HG03575 (cell line): ENCODE data around the gene RNF225.

Experiments
- ATAC-seq: cut with Tn5 transposase; IDR thresholded peaks from one replicate; pipeline ENCODE4 v1.9.1; 2021; ENCODE audit not compliant: unreplicated experiment, insufficient number of reproducible peaks, low FRiP score; ENCODE audit errors: extremely low read depth

RNF225 gene

GRCh38 chr19:58385313-58385890 lies 10.1 kb upstream of the RNF225 start:
- no peak for ATAC-seq

- ATAC-seq: no peak
Observed at GRCh38 chr19:58385891-58386575, 9.4 kb upstream of the RNF225 start.

GRCh38 chr19:58386576-58387337 lies 8.7 kb upstream of the RNF225 start, which contains the start of gene RPS5:
Gene RPS5, plus strand, starts transcription at chr19:58387269. Its CDS starts 869 bp downstream, at chr19:58388138.
- peak; percentile 65 for ATAC-seq

GRCh38 chr19:58387338-58388174 lies 7.9 kb upstream of the RNF225 start:
- no peak for ATAC-seq

DNA sequence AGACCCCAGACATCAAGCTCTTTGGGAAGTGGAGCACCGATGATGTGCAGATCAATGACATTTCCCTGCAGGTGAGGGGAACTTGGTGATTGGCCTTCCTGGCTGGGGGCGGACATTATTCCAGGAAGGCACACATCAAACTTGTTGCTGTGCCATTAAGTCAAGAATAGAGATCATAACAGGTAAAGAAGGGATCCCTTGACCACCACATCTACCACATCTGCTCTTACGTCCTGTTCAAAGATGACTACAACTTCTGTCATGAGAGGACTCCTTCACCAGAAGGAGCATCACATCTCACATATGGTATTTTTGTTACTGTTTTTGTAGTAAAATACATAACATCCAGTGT lies 7.3 kb upstream of the RNF225 start:
- ATAC-seq: no peak

GRCh38 chr19:58392945-58393724 lies 2.3 kb upstream of the RNF225 start:
- ATAC-seq: no peak

DNA sequence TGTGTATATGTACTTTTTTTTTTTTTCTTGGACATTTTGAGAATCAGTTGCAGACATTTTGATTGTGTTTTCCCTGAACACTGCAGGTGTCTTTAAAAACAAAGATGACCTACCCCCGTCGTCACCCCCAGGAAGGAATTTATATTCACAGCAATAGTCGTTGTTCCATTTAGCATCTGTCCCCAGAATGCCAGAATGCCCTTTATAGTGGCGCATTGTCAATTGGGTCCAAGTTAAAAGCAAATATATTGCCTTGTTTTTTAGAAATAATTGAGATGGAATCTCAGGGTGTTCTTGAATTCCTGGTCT lies 1.8 kb upstream of the RNF225 start:
- ATAC-seq: no peak

- no peak for ATAC-seq
Observed at GRCh38 chr19:58394821-58395219, 636 bp upstream of the RNF225 start.

DNA sequence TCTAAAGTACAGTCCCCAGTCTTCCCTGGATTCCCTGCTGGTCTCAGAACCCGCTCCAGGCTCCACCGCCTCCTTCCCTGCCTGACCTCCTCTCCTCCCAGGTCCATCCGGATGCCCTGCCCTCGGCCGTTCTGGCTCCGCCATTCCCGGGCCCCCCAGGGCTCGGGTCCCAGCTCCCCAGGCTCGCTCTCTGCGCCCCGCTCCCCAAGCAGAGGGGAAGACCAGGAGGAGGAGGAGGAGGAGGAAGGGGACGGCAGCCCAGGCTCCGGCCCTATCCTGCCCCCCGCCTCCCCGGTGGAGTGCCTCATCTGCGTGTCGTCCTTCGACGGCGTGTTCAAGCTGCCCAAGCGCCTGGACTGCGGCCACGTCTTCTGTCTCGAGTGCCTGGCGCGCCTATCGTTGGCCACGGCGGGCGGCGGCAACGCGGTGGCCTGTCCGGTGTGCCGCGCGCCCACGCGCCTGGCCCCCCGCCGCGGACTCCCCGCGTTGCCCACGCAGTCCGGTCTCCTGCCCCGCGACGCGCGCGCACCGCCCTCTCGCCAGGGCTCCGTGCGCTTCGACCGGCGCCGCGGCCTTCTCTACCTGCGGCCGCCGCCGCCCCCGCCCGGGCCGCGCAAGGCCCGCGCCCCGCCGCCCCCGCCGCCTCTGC lies 647 bp downstream of the RNF225 start:
- ATAC-seq: no peak

DNA sequence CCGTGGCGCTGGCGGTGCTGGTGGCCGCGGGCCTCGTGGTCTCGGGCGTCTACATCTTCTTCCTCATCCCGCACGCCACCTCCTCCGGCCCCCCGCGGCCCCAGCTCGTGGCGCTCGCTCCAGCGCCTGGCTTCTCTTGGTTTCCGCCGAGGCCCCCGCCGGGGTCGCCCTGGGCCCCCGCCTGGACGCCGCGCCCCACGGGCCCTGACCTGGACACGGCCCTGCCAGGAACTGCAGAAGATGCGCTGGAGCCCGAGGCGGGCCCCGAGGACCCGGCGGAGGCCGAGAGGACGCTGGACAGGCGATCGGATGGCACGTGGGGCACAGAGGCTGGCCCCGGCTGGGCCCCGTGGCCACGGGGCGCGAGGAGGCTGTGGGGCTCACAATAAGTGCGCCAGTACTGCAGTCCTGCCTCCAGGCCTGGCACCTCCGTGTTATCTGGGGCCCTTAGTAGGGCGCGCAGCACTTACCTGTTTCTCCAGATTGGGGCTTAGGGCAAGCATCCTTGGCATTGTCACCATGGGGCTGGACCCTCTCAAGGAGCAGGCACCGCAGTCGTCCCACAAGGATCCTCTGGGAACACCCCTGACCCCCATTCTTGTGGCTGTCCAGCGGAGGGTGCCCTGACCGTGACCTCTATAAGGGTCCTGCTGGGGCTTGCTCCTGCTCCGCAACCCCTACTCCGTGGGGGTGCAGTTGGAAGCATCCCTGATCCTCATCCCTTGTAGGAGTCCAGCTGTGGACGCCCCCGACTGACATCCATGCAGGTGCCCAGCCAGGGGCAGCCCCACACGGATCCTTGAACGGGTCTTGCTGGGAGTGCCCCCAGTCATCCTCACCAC lies 1.5 kb downstream of the RNF225 start:
- no peak for ATAC-seq

- ATAC-seq: no peak
Observed at GRCh38 chr19:58397533-58398037, 2.1 kb downstream of the RNF225 start.

- ATAC-seq: no peak
Observed at GRCh38 chr19:58398087-58398486, 2.6 kb downstream of the RNF225 start.

GRCh38 chr19:58398545-58398944 lies 3.1 kb downstream of the RNF225 start:
- no peak for ATAC-seq

DNA sequence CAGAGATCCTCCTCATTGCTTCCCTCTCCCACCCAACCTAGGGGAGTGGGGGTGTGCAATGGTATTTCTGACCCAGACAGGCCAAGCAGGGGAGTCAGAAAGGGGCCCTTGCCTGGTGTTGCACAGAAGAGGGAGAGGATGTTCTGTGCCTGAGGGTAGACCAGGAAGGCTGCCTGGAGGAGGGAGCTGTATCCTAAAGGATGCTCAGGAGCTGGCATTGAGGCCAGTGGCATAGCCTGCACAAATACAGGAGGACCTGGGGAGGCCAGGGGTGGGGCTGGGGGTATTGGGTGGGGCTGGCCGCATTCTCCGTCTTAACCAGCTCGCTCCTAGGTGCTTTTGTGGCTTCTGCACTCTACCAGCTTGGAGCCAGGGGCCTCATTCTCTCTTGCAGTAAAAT lies 4.4 kb downstream of the RNF225 start:
- no peak for ATAC-seq

- no peak for ATAC-seq
Observed at GRCh38 chr19:58400316-58400915, 5.0 kb downstream of the RNF225 start.

DNA sequence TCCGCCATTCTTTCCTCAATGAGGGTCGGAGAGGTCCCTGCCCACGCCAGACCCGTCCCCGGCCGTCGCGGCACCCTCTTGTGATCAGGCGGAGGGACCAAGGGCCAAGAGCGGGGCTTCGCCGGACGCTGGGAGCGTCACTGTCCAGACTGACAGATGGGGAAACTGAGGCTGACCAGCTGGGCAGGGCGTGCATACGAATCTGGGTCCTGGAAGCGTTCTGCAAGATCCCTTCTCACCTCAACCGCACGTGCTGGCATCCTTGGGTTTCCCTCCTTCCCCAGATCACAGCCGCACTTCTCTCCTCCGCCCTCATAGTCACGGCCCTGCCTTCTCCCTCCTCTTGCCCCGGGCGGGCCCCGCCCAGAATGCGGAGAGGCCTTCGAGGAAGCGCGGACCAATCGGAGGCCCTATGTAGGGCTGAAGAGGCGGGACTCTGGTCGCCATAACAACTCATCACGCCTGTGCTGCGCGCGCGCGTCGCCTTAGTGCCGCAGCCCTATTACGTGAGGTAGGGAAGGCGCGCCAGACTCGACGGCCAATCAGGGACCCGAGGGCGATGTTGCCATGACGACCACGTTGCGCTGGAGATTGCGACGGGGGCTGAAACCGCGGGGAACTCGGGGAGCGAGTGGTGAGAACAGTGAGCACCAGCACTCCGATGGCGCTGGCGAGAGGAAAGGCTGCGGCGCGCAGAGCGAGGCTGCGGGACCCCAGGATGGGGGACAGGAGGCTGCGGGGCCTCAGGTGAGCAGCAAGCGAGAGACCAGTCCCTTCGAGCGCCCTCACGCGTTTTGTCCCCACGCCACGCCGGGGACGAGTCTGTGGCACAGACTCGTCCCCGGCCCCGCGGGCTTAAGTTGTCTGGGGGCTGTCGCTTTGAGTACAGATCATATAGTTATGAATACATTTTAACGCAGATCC lies 5.7 kb downstream of the RNF225 start:
- no peak for ATAC-seq
